Epithelial cell of esophagus (primary cell): ENCODE measurements around the gene PPP2R5E.

Experiments
- DNase-seq: peaks from one replicate; pipeline ENCODE4 v3.0.0; 2010; ENCODE audit warnings: low read depth
- H3K4me3 ChIP-seq: 2 replicates; pipeline ENCODE4 v1.5.1; 2011; ENCODE audit warnings: mild to moderate bottlenecking, low read length, control low read depth
- CTCF ChIP-seq: IDR thresholded peaks from 2 replicates; pipeline ENCODE4 v1.5.1; 2011; ENCODE audit warnings: low read depth, mild to moderate bottlenecking, low read length, control low read depth, inconsistent platforms; ENCODE audit not compliant: insufficient read depth; ENCODE audit errors: missing control alignments

Gene PPP2R5E

GRCh38 chr14:63428486-63428885 lies 114.7 kb downstream of the PPP2R5E start:
- DNase-seq = no peak
- no peak for TF ChIP-seq CTCF
- H3K4me3 ChIP-seq = no peak overlapping the region

- TF ChIP-seq CTCF = no peak
- no peak for DNase-seq
- H3K4me3 ChIP-seq = no peak overlapping the region
Observed at GRCh38 chr14:63426838-63427352, 116.3 kb downstream of the PPP2R5E start.

GRCh38 chr14:63423889-63424288 lies 119.3 kb downstream of the PPP2R5E start:
- no peak for DNase-seq
- no peak overlapping the region for H3K4me3 ChIP-seq
- no peak for TF ChIP-seq CTCF

GRCh38 chr14:63423381-63423780 lies 119.8 kb downstream of the PPP2R5E start:
- no peak for DNase-seq
- no peak for TF ChIP-seq CTCF
- no peak overlapping the region for H3K4me3 ChIP-seq

GRCh38 chr14:63421919-63422318 lies 121.3 kb downstream of the PPP2R5E start:
- TF ChIP-seq CTCF = no peak
- DNase-seq = no peak
- no peak overlapping the region for H3K4me3 ChIP-seq

GRCh38 chr14:63421226-63421625 lies 122.0 kb downstream of the PPP2R5E start:
- no peak for DNase-seq
- no peak for TF ChIP-seq CTCF
- no peak overlapping the region for H3K4me3 ChIP-seq

- DNase-seq = no peak
- no peak overlapping the region for H3K4me3 ChIP-seq
- no peak for TF ChIP-seq CTCF
Observed at GRCh38 chr14:63418020-63418419, 125.2 kb downstream of the PPP2R5E start.
